ENCODE measurements around the gene MRPS18A.

MRPS18A gene

DNA sequence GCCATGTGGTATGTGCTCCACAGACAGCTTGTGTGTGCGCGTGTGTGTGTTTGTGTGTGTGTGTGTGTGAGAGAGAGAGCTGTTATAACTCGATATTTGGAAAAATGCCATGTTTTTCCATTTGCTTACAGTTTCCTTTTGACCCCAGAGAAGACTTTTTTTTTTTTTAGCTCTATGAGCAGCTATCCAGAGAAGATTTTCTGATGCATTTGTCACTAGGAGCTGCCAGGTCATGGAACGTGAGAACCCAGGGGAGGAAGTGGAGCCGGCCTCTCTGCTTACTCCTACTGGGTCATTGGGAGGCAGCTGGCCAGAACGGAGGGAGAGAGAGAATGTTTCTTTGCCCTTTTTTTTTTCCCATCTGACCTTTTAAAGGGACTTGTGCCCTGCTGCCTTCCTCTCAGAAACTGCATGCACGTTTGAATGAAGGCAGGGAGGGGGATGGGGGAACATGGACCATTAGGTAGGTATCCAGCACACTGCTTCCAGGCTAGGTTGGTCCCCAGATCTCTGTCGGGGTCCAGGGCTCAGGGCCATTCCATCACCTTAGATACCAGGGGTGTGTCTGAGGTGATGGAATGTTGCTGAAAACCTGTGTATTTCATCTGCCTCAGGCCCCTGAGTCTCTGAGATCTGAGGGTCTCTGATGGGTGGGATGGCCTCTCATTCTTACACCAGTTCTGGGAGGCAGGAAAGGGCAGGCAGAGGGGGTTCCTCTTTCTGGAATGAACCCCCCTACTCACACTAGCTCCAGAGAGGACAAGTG lies 11.2 kb upstream of the MRPS18A start:
- no peak for DNase-seq (ENCODE audit: low read depth)

DNA sequence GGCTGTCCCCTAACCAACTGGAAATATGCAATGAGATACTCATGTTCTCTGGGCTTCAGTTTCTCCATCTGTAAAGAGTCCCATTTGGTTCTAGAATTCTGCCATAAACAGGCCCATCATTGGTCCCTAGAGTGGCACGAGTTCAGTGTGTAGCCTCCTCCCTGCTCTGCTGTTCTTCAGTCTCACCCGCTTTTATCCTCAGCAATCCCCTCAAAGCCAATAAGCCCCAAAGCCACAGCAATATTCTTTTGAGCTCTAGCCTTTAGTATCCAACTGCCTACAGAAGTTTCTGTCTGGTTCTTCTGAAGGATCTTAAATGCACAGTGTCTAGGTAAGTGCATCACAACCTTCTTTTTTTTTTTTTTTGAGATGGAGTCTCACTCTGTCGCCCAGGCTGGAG lies 9.8 kb upstream of the MRPS18A start:
- DNase-seq (ENCODE audit: low read depth): no peak

DNA sequence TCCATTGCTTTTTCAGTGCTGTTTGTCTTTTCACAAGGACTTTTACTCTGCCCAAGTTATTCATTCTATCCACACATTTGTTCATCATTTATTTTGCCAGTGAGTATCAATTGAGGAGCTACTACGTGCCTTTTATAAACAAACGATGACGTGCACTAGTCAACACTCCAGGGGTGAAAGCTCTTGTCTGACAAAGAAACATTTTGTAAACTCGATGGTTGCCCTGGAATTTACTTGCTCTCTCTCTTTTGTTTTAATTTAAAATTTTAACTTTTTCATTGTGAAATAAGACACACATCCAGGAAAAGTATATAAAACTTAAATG lies 8.3 kb upstream of the MRPS18A start:
- no peak for DNase-seq (ENCODE audit: low read depth)

DNA sequence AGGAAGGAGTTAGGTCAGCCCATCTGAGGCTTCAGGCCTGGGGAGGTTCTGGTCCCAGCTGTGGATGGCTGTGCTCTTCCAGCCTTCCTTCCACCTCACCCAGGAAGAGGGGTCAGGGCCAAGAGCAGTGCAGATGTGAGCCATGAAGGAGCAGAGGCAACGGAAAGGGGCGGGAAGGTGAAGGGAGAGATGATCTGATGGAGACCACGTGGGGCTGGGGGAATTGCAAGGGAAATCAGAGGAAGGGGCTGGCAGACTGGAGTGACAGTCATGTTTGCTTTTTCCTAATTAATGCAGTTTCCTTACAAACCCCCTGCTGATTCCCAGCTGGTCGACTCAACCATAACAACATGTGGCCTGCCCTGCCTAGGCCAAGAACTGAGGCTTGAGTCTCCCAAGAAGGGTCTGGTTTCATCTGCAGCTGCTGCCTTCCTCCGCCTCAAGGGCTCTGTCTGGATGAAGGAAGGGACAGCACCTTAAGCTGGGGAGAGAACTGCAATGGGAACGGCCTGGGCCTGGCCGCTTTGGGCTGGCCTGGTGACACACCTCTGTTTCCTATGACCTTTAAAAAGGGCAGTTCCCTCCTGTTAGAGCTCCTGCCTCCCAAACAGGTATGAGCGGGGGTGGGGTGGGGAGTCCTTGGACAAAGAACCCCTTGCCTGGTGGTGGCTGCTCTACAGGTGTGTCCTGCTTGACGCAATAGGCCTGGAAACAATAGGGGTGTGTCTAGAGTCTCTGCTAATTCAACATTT lies 7.8 kb upstream of the MRPS18A start:
- DNase-seq (ENCODE audit: low read depth): no peak

DNA sequence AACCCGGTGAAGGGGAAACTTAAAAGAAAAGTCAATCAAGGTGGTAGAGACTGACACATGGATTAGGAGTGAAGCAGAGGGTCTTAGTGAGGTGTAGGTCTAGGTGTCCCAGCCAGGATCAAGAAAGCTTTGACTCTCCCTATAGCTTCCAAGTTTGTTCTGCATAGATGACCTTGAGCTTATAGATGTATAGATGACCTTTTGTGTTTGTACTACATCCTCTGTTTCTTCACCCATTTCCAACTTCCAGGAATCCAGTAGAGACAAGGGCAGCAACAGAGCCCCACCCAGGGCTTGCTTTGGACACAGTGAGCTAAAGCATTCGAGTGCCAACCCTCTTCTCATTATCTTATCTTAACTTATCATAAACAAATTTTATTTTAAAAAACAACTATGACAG lies 1.8 kb upstream of the MRPS18A start:
- no peak for DNase-seq (ENCODE audit: low read depth)

DNA sequence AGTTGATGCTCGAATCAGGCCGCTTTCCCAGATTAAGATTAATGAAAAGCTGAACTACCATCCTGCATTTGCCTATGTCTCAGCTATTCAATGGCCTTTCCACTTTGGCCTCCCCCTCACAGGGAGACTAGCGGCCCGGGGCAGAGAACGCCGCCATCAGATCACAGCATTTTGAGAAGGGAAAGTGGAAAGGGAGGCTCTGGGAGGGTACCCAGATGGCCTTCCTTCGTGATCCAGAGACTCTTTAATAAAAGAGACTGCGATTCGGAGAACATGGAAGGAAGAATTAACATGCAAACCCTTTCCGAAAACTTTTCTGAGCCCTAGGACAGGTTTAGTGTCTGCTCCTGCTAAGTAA lies 533 bp downstream of the MRPS18A start:
- DNase-seq (ENCODE audit: low read depth): no peak

DNA sequence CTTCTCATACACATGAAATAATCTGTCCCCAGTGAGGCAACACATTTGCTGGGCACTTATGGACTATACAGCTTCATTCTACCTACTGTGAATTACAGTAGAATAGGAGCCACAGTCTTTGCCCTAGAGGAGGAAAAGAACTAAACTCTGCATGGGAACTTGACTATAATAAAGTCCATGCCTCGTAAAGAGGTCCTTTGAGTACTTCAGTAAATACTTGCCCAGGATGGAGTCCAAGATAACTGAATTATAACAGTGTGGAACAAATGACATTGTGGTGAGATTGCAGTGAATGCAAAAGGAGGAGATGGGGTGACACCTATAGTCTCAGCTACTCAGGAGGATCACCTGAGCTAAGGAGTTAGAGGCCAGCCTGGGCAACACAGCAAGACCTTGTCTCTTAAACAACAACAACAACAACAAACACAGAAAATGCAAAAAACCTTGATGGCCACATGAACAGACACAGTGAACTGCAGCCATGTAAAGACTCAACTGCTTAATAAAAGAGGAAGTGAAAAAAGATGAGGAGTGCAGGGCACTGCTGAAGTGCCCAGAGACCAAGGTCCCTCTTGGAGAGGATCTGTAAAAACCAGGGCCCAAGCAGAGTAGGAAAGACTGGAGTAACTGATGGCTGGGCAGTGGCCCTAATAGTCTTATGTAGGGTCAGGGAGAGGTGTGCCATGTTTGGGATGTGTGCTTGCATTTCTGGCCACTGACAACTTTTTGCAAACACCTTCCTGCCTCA lies 3.7 kb downstream of the MRPS18A start:
- no peak for DNase-seq (ENCODE audit: low read depth)

DNA sequence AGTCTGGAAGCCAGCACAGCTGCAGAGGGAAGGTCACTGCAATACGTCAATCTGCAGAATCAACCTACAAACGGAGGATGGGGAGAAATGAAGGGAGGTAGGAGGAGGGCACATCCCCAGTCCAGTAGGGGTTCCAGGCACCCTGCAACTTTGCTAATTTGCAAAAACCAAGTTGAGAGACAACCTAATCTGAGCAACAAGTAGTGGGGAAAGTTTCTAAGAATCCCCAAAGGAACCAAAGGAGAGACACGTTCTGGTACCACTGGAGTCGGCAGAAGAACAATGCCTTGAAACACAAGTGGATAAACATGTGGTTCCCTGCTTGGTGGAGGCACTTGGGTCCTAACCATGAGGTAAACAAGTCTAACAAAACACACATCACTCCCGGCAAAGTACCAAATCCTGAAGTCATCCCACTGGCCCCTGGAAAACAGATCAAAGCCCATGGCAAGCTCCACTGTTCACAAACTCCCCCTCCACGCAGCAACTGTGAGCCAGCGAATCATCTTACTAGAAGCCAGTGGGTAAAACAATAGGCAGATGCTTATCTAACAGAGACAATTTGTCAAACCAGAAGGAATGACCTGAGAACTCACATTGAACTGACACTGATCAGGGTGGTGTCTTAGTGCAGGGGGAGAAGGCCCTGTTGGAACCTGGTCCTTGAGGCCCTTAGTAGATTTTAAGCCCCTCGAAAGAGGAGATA lies 4.7 kb downstream of the MRPS18A start:
- no peak for DNase-seq (ENCODE audit: low read depth)

DNA sequence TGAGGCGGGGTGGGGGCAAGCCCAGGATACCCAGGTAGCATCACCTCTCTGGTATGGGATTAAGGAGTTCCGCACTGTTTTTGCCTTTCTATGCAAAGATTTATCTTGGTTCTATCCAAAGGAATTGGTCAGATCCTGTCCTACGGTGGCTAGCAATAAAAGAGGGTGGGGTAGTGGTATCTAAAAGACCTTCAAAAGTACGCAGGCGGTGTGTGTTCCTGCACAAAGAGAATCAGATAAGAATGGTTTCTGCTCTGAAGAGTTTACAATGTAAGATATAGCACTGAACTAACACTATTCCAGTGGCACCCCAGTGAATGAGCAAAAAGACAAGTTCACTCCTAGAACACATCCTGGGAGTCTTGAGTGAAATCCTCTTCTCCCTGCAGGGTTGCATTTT lies 6.3 kb downstream of the MRPS18A start:
- DNase-seq (ENCODE audit: low read depth): no peak

DNA sequence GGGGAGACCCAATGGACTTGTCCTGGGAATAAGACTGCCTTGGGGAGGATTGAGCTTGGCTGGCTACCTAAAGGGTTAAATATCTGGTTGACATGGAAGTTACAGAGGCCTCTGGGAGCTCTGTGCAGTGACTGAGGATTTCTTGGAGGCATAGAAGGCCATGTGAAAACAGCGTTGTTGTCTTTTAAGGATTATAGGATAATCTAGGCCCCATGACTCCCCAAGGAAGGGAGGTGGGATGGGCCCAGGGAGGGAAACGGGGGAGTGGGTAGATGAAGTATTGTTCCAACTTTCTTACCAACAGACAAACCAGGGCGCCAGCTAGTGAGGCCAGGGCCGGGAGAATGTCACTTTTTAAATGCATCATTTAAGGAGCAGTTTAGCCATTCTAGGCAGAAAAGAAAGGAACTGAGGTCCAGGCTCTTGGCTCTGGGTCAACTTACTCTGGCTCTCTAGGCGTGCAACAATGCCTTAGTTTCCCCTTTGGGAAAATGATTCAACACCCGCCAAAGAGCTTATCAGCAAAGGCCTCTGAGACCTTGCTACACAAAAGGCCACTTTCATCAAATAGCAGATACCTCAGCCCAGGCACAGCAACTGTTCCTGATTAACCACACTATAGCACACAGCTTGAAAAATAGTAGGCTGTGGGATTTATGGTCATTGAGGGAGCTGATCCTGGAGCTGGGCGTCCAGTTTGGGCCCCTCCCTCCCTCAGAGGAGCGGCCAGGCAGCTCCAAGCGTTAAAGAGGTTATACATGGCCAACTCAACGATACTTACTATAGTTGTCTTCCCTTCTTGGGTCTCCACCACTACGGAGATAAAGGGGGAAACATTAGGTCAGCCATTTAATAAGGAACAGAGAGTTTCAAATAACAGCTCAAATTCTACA lies 7.0 kb downstream of the MRPS18A start:
- DNase-seq (ENCODE audit: low read depth): no peak

DNA sequence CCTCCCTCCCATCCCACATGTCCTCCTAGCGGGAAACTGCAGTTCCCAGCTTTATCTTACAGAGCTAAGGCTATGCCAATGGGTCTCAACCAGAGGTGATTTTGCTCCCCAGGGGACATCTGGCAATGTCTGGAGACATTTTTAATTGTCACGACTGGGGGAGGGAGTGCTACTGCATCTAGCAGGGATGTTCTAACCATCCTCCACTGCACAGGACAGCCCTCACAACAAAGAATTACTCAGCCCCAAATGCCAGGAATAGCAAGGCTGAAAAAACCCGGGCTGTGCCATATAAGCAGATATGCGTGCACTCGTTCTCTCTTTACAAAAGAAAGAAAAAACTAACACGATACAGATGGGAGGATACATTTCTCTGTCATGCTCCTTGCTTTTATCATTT lies 8.5 kb downstream of the MRPS18A start:
- DNase-seq (ENCODE audit: low read depth): no peak

DNA sequence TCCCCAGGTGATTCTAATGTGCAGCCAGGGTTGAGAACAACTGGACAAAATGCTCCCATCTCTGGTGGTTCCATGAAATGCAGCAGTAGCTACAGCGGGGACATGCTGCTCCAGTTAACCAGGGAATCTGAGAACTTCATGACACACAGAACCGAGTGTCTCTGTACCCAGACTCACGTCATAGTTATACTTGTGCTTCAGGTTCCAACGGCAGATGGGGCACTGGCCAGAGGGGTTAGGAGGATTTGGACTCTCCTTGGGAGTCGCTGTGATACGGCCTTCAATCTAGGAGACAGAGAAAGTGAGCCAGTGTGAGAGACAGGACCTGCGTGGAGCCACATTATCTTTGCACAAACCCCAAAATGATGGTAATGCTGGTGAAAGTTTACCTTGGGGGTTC lies 9.2 kb downstream of the MRPS18A start:
- no peak for DNase-seq (ENCODE audit: low read depth)

DNA sequence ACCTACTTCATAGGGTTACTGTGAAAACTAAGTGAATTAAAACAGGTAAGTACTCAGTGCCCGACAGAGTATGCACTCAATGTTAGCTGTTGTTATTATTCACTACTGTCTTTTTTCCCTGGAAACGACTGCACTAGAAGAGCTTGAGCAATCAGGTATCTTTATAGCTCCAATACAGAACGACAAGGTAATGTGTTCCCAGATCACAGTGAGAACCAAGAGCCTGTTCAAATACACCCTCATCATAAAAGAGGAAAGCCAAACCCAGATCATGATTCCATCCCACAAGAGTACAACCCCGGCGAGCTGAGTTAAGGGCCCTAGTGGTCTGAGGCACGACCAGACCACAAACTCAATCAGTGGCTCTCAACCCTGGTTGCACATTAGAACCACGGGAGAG lies 9.8 kb downstream of the MRPS18A start:
- DNase-seq (ENCODE audit: low read depth): no peak

DNA sequence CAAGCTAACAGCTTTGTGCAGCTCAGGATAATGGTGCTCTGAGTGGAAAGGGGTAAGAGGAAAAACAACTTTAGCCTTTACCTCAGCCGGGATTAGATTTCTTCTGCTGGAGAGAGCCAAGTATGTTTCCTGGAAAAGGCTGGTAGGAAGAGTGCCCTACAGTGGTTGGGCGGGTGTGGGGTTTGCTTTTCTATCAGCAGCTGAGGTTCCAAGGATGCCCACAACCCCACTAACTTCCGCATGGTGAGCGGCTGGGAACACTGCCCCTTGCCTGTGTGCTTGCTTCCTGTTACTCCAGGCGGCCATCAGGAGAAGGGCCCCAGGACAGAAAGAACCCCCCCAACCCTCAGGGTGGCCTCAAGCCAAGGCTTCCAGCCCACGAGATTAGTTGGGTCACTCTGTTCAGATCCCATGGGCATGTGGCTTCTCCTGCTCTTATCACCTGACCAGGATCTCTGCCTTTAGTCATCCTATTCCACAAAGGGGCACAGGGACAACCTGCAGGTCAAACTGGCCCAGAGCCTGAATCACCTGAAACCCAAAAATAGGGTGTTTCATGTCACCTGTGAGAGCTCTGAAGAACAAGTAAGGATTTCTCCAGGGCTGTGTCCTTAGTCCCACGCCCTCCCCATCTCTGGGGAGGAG lies 10.5 kb downstream of the MRPS18A start:
- no peak for DNase-seq (ENCODE audit: low read depth)

DNA sequence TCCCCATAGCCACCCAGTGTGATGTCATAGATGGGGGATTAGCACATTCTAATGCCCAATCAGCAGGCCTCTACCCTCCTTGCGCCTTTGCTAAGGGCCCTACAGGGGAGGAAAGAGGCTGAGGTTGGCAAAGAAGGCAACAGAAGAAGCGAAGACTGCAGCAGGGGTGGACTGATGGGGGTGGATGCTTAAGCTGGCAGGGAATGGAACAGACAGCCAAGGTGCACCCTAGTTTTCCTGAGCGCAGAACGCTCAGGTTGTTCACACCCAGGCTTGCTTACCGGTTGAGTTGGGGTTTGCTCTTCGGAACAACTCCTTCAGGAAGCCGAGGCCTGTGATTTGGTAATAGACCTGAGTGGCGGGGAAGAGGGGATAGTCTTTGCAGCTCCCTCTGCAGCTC lies 12.7 kb downstream of the MRPS18A start:
- DNase-seq (ENCODE audit: low read depth): no peak

DNA sequence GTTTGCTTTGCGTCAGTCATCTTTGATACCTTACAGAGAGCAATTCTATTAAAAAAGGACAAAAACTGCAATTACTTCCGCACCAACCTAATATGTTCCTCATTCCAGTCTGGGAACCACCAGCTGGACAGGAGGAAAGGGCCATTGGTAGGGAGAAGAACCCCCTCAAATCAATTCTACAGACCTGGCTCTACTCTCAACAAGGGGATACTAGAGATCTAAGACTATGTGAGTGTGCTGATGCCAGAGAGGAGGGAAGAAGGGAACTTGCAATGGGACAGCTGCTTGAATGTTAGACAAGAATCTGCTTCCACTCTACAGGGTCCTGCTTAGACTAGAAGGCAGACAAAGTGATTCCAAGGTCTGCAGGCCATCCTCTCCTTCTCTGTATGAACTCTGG lies 13.3 kb downstream of the MRPS18A start:
- DNase-seq (ENCODE audit: low read depth): no peak

DNA sequence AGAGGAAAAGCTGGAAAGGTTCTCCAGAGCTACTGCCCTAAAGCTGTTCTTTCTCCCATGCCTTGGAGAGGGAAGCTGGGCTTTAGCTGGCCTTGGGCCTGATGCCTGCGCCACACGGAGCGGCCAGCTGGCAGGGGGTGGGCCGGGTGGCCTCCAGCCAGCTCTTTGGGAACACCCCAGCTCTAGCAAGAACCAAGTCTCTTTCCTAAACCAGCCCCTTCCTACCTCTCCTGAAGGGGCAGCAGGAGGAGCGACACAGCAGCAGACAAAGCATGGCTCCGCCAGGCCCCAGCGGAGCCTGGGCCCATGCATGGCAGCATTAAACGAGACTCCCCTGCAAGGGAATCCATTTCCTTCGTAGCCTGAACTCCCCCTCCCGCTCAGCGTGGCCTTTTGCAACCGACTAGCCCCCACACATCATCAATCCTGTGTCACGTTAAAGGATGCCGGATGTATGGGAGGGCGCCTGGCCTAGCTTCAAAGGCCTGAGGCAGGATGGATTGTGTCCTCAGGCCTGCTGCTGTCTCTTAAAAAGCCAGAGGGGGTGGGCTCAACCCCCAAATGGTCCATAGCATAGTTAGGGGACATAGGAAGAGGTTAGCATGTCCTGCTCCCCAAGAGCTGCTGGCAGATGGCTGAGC lies 14.0 kb downstream of the MRPS18A start:
- no peak for DNase-seq (ENCODE audit: low read depth)

DNA sequence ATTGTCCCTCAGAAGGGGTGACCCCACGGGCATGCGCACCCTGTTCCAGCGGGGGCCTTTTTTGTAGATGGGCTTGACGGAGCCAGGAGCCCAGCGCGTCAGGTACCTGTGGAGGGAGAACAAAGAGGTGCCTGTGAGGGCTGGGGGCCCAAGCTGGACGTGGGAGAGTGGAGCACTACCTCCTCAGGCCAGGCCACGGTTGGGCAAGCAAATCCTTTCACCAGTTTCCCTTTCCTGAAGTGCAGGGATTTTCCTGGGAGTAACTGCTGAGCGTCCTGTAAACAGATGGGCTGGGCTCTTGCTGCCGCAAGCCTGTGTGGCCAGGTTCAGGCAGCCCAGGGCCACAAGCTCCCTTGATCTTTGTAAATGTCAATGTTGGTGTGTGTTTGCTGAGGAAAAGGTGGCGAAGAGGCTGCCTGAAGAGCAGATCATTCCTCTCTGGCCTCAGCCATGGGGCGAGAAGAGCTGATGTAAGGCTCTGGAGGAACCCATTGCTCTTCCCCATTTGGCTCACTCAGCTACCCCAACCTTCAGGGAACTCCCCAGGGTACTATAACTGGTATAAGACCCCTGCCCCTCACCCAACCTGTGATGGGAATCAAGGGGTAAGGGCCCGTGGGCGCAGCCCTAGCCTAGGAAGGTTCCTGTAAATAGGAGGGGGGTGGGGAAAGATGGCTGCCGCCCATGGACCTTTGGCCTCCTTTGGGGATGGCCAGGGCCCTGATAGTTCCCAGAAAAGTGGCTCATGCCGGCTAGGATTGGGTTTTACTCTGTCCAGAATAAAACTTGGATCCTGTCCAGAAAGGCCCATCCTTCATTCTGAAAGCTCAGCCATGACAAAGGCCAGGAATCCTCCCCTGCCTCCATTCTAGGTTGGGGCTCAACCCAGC lies 15.5 kb downstream of the MRPS18A start:
- DNase-seq (ENCODE audit: low read depth): no peak

DNA sequence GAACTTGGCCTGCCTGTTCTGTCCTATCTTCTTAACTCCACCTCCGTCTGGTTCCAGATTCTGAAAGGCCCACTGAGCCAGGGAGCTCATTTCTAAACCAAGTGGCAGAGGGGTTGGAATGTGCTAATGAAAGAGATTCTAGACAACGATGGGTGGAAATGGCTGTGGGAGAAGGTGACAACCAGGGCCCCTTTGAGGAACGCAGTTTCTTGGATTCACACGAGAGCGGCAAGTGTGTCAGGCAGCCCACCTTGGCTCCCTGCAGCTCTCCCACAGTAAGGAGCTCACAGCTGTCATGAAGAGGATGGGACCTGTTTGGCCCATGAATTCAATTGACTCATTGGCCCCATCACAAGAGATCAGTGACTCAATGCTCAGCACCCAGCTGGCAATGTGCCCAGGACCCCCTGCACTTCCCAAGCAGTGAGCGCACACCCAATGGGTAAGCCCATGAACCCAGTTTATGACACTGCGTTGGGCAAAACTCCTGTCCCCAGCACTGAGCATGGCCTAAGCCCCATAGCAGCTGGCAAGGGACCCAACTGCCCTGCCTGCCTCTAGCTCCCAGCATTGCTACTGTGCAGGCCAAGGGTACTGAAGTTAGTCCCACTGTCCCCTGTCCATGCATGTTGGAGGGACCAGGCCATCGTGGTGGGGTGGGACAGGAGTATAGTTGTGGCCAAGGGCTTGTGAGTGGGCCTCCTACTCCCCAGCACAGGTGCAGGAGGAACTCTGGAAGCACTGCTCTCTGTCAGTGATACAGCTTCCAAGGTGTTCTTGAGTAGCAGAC lies 16.4 kb downstream of the MRPS18A start:
- DNase-seq (ENCODE audit: low read depth): no peak

Measured in stimulated activated CD8-positive, alpha-beta memory T cell treated with anti-CD3 and anti-CD28 coated beads, Interleukin-12 subunit alpha, Interleukin-12 subunit beta, amount 100 ng/mL, for 4 hours (primary cell).